H1 (cell line): Measurements from ENCODE around the gene CASP8AP2. TPM values are rescaled to one million over a fixed set of nuclear protein-coding genes. Genes with fewer than 3 reads are reported as not detected.

Experiments
- CTCF ChIA-PET: fragments of 300-600 bp; sonication (Branson Sonifier 250); formaldehyde crosslinking; loops from one replicate; lab custom pipeline; 2021; ENCODE audit not compliant: partially characterized antibody; lab: Charles Lee
- POLR2A ChIA-PET: fragments of 300-600 bp; sonication (Branson Sonifier 250); formaldehyde crosslinking; loops from one replicate; lab custom pipeline; 2021; ENCODE audit warnings: inconsistent platforms; ENCODE audit not compliant: partially characterized antibody; lab: Charles Lee
- DNase-seq, 2 experiments: peaks; one replicate each; pipeline versions ENCODE4 v3.0.0 to v3.0.0-alpha.2; 2010 to 2022; ENCODE audit warnings: low spot score in 2 of 2, low read depth in 1 of 2, mixed read lengths in 1 of 2
- FAIRE-seq: peaks from 2 replicates; lab custom pipeline; 2011; peaks lifted over from hg19 to GRCh38; lab: Jason Lieb, UNC
- H2AFZ ChIP-seq: 2 replicates; pipeline ENCODE4 v1.8.1; 2012; ENCODE audit warnings: low read length, inconsistent platforms
- H2AK5ac ChIP-seq: 2 replicates; pipeline ENCODE4 v1.6.1; 2013; ENCODE audit warnings: low read depth, low read length
- H2BK120ac ChIP-seq: replicated peaks from 2 replicates; pipeline ENCODE3; 2013; ENCODE audit warnings: low read depth, low read length, inconsistent platforms
- H2BK12ac ChIP-seq: 2 replicates; pipeline ENCODE4 v1.6.1; 2013; ENCODE audit warnings: low read depth, low read length
- H2BK15ac ChIP-seq: 2 replicates; pipeline ENCODE4 v1.6.1; 2013; ENCODE audit warnings: low read length
- H2BK20ac ChIP-seq: 2 replicates; pipeline ENCODE4 v1.6.1; 2013; ENCODE audit warnings: low read length
- H2BK5ac ChIP-seq: 2 replicates; pipeline ENCODE4 v1.6.1; 2013; ENCODE audit warnings: low read depth, low read length
- H3K14ac ChIP-seq: 2 replicates; pipeline ENCODE4 v1.6.1; 2013; ENCODE audit warnings: inconsistent platforms; ENCODE audit not compliant: insufficient read length
- H3K18ac ChIP-seq: 2 replicates; pipeline ENCODE4 v1.6.1; 2013; ENCODE audit warnings: low read length; ENCODE audit errors: extremely low read depth
- H3K23ac ChIP-seq: 2 replicates; pipeline ENCODE4 v1.6.1; 2013; ENCODE audit warnings: inconsistent platforms; ENCODE audit not compliant: insufficient read length
- H3K23me2 ChIP-seq: 2 replicates; pipeline ENCODE4 v1.6.1; 2013; ENCODE audit warnings: low read depth, low read length
- H3K27ac ChIP-seq: 2 replicates; pipeline ENCODE4 v1.6.1; 2011; ENCODE audit warnings: low read depth, low read length, inconsistent platforms
- H3K27me3 ChIP-seq, 4 experiments: replicated peaks in 1 of 4; 1 replicate in 1 of 4; 2 replicates in 3 of 4; pipeline versions ENCODE4 v1.6.1 to v1.8.1; 2011 to 2013; ENCODE audit warnings: low read length in 3 of 4, mild to moderate bottlenecking in 3 of 4, inconsistent platforms in 2 of 4, mixed read lengths in 2 of 4, moderate library complexity in 1 of 4; ENCODE audit not compliant: control insufficient read depth in 3 of 4, insufficient read depth in 3 of 4; ENCODE audit errors: extremely low read depth in 1 of 4
- H3K36me3 ChIP-seq, 4 experiments: 2 replicates each; pipeline versions ENCODE4 v1.6.1 to v1.8.1; 2011 to 2013; ENCODE audit warnings: mild to moderate bottlenecking in 4 of 4, low read length in 3 of 4, moderate library complexity in 2 of 4, control low read depth in 1 of 4, inconsistent platforms in 1 of 4; ENCODE audit not compliant: insufficient read depth in 4 of 4, control insufficient read depth in 2 of 4
- H3K4ac ChIP-seq: replicated peaks from 2 replicates; pipeline ENCODE3; 2013; ENCODE audit warnings: low read length, low read depth, mixed read lengths, inconsistent platforms; ENCODE audit not compliant: insufficient read length
- H3K4me1 ChIP-seq, 4 experiments: replicated peaks in 1 of 4; 1 replicate in 1 of 4; 2 replicates in 3 of 4; pipeline versions ENCODE4 v1.6.1 to v1.8.1; 2011 to 2013; ENCODE audit warnings: low read length in 3 of 4, inconsistent platforms in 2 of 4, mixed read lengths in 1 of 4; ENCODE audit not compliant: insufficient read depth in 4 of 4, control insufficient read depth in 3 of 4
- H3K4me2 ChIP-seq, 2 experiments: 2 replicates each; pipeline versions ENCODE4 v1.6.1 to v1.8.1; 2011 to 2013; ENCODE audit warnings: low read depth in 2 of 2, low read length in 2 of 2, control low read depth in 1 of 2, inconsistent platforms in 1 of 2, mild to moderate bottlenecking in 1 of 2; ENCODE audit not compliant: insufficient read depth in 1 of 2
- H3K4me3 ChIP-seq, 4 experiments: fragments of 200-600, 300-600 bp in 1 of 4; sonication (generic), shearing (Covaris generic), sonication (Bioruptor Twin) in 1 of 4; 2 replicates each; pipeline versions ENCODE4 v1.5.1 to v1.8.1; 2011 to 2016; ENCODE audit warnings: low read length in 4 of 4, low read depth in 3 of 4, control low read depth in 2 of 4, inconsistent platforms in 2 of 4, mild to moderate bottlenecking in 2 of 4, mixed read lengths in 1 of 4, moderate library complexity in 1 of 4; ENCODE audit not compliant: insufficient read depth in 2 of 4; ENCODE audit errors: extremely low read depth in 1 of 4
- H3K56ac ChIP-seq: replicated peaks from 2 replicates; pipeline ENCODE3; 2013; ENCODE audit warnings: low read depth, mild to moderate bottlenecking, mixed read lengths, low read length, inconsistent platforms; ENCODE audit not compliant: insufficient read length
- H3K79me1 ChIP-seq: 2 replicates; pipeline ENCODE4 v1.6.1; 2013; ENCODE audit warnings: low read depth, low read length, control low read depth
- H3K79me2 ChIP-seq, 2 experiments: 2 replicates each; pipeline versions ENCODE4 v1.6.1 to v1.8.1; 2012 to 2013; ENCODE audit warnings: low read length in 2 of 2, mild to moderate bottlenecking in 2 of 2, inconsistent platforms in 1 of 2; ENCODE audit not compliant: insufficient read depth in 2 of 2, control insufficient read depth in 1 of 2
- H3K9ac ChIP-seq, 4 experiments: replicated peaks in 1 of 4; 1 replicate in 1 of 4; 2 replicates in 3 of 4; pipeline versions ENCODE4 v1.6.1 to v1.8.1; 2011 to 2013; ENCODE audit warnings: low read depth in 3 of 4, low read length in 3 of 4, control low read depth in 2 of 4, mild to moderate bottlenecking in 2 of 4, moderate library complexity in 2 of 4, inconsistent platforms in 1 of 4; ENCODE audit errors: extremely low read depth in 1 of 4
- H3K9me3 ChIP-seq, 2 experiments: 2 replicates each; pipeline versions ENCODE4 v1.6.1 to v1.8.1; 2012 to 2013; ENCODE audit warnings: mild to moderate bottlenecking in 2 of 2, moderate library complexity in 2 of 2, control low read depth in 1 of 2, inconsistent platforms in 1 of 2, low read depth in 1 of 2, low read length in 1 of 2, mixed read lengths in 1 of 2; ENCODE audit not compliant: insufficient read depth in 2 of 2
- H4K20me1 ChIP-seq, 2 experiments: replicated peaks in 1 of 2; 2 replicates each; pipeline versions ENCODE3 to v1.8.1; 2011 to 2013; ENCODE audit warnings: inconsistent platforms in 2 of 2, low read length in 2 of 2, mild to moderate bottlenecking in 1 of 2; ENCODE audit not compliant: insufficient read depth in 2 of 2, control insufficient read depth in 1 of 2
- H4K5ac ChIP-seq: 2 replicates; pipeline ENCODE4 v1.6.1; 2013; ENCODE audit warnings: low read length, low read depth, mixed read lengths, inconsistent platforms; ENCODE audit not compliant: insufficient read length
- H4K8ac ChIP-seq: 2 replicates; pipeline ENCODE4 v1.8.0; 2013; ENCODE audit warnings: mild to moderate bottlenecking, moderate library complexity, low read length, inconsistent platforms; ENCODE audit not compliant: insufficient read depth; ENCODE audit errors: extremely low read depth
- H4K91ac ChIP-seq: replicated peaks from 2 replicates; pipeline ENCODE3; 2013; ENCODE audit warnings: low read length, mixed read lengths, inconsistent platforms; ENCODE audit not compliant: insufficient read length
- KDM1A ChIP-seq: fragments of 200-600, 300-600 bp; sonication (generic); IDR thresholded peaks from 2 replicates; pipeline ENCODE4 v1.7.1; 2016; ENCODE audit warnings: mild to moderate bottlenecking, low read length, borderline replicate concordance
- RAD21 ChIP-seq, 2 experiments: IDR thresholded peaks in 1 of 2; conservative IDR thresholded peaks in 1 of 2; 2 replicates each; pipeline ENCODE4 v1.6.1; 2011; ENCODE audit warnings: low read depth in 2 of 2, low read length in 2 of 2, improper control_type of control experiment in 1 of 2, inconsistent platforms in 1 of 2, mild to moderate bottlenecking in 1 of 2, moderate library complexity in 1 of 2
- TCF12 ChIP-seq: IDR thresholded peaks from 2 replicates; pipeline ENCODE4 v1.6.1; 2011; ENCODE audit warnings: low read depth, mild to moderate bottlenecking, low read length
- WGBS, 2 experiments: shearing (Covaris generic) in 1 of 2; methylation state at CpG; one replicate each; pipeline versions ENCODE4 v1.1.6 to v1.1.7; 2013 to 2015; ENCODE audit warnings: low lambda C conversion rate in 2 of 2, mixed read lengths in 2 of 2, inconsistent platforms in 1 of 2, low coverage in 1 of 2, missing lambda C conversion rate in 1 of 2; ENCODE audit not compliant: insufficient replicate concordance in 2 of 2, insufficient coverage in 1 of 2, insufficient read length in 1 of 2; ENCODE audit errors: extremely low coverage in 1 of 2, missing lambda C conversion rate in 1 of 2; 5-methylcytosine and 5-hydroxymethylcytosine counted together
- polyA plus RNA-seq, 7 experiments: library from polyadenylated mRNA; depleted of rRNA in 3 of 7; stranded (reverse) in 5 of 7; unstranded in 2 of 7; fragments of >200 nt in 5 of 7; fragments of 200-250 nt in 2 of 7; gene quantifications; 1 replicate in 5 of 7; 2 replicates in 1 of 7; 4 replicates in 1 of 7; pipeline versions ENCODE4 v1.2.1 to v1.2.3, GENCODE V29; 2011 to 2013; ENCODE audit warnings: missing spikeins in 2 of 7, mixed read lengths in 2 of 7
- total RNA-seq: library from RNA; stranded (reverse); fragmentation: NEBNext Ultra II Directional; extraction: Animal tissue kit (Norgen Biotek cat#: 25700); gene quantifications from 2 replicates; pipeline ENCODE4 v1.2.1, GENCODE V29; 2021

CASP8AP2 gene
- total and polyA plus RNA-seq, 2 of the 8 experiments (the other 6 are each of a cell fraction or from before 2014, with no cell fraction given) = 6.9 to 32.1 TPM

- H2BK12ac ChIP-seq = no peak overlapping the region
- H3K23me2 ChIP-seq = no peaks in the 10 kb centered on the region; the same call in 1 of the 2 replicates
- no peaks in the 10 kb centered on the region for H3K79me1 ChIP-seq
- no peaks in the 10 kb centered on the region for H3K27me3 ChIP-seq
- no peak overlapping the region for H2BK20ac ChIP-seq
- no peak overlapping the region for H3K9ac ChIP-seq
- no peak overlapping the region for H3K4ac ChIP-seq
- no peak overlapping the region for H3K4me3 ChIP-seq
- TF ChIP-seq RAD21 (IDR thresholded peaks at IDR 0.05 in 1 of 2, conservative IDR thresholded peaks at IDR 0.05 in 1 of 2; ENCODE audit: low read depth in 2 of 2, low read length in 2 of 2) (no peak), TCF12 (no peak), KDM1A (0 out of 2 replicates have a peak, but pooled peaks have one; percentile 28)
- H4K20me1 ChIP-seq = no peaks in the 10 kb centered on the region
- H3K18ac ChIP-seq = 0 out of 2 replicates have a peak overlapping the region, but pooled peaks have one; percentile 60
- H3K14ac ChIP-seq = no peak overlapping the region
- no peak overlapping the region for H3K27ac ChIP-seq
- H2AK5ac ChIP-seq = no peak overlapping the region
- no peaks in the 10 kb centered on the region for H3K9me3 ChIP-seq
- H2BK120ac ChIP-seq = no peak overlapping the region
- no peak overlapping the region for H4K8ac ChIP-seq
- H3K4me2 ChIP-seq = no peak overlapping the region
- H3K56ac ChIP-seq = no peak overlapping the region
- no peak overlapping the region for H3K23ac ChIP-seq
- H2BK15ac ChIP-seq = no peak overlapping the region
- DNase-seq (no peak), FAIRE-seq (no peak)
- WGBS, 2 experiments = 92% methylated on average over 2 of the region's 7 CpGs; no CpG with 5 or more reads in 1 of the 2 experiments
- no peak overlapping the region for H2AFZ ChIP-seq
- H3K4me1 ChIP-seq = peaks cover 0 to 4% (median 0%) of the 10 kb centered on the region in 4 experiments; a peak in 2 of 7 replicates
- H4K5ac ChIP-seq = no peak overlapping the region
- H3K79me2 ChIP-seq = no peaks in the 10 kb centered on the region
- POLR2A ChIA-PET = no interaction called here
- H3K36me3 ChIP-seq = no peaks in the 10 kb centered on the region
- H4K91ac ChIP-seq = no peak overlapping the region
- H2BK5ac ChIP-seq = no peak overlapping the region
- CTCF ChIA-PET = interaction anchor here (0.6 to 1.9 kb wide), 4 partner anchors 25 to 472 kb away, joined by 3 to 5 read pairs (median 3); no protein-coding TSS in a partner anchor
Observed at GRCh38 chr6:89888138-89888514, 58.4 kb downstream of the CASP8AP2 start.
